Measurements from ENCODE around the gene PGP.
"Not testable (repeated sequence)": the region's sequence is repeated elsewhere in the genome, so short reads cannot be mapped to it uniquely, and the experiment has no call there.

PGP gene, protein sequence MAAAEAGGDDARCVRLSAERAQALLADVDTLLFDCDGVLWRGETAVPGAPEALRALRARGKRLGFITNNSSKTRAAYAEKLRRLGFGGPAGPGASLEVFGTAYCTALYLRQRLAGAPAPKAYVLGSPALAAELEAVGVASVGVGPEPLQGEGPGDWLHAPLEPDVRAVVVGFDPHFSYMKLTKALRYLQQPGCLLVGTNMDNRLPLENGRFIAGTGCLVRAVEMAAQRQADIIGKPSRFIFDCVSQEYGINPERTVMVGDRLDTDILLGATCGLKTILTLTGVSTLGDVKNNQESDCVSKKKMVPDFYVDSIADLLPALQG

DNA sequence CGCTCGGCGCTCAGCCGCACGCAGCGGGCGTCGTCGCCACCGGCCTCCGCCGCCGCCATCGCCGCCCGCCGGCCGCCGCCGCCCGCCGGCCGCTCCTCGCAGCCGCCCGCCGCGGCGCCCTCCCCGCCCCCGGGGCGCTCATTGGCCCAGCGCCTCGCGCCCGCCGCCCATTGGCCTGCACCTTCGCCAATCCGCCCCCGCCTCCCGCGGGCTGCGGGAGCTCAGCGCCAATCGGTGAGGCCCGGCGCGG is at the start of gene PGP:
Gene PGP, minus strand, starts transcription at position 122 of the 250 bp plus-strand sequence. Its CDS starts 63 bp downstream, at position 59.
- DNase-seq, result no peak

DNA sequence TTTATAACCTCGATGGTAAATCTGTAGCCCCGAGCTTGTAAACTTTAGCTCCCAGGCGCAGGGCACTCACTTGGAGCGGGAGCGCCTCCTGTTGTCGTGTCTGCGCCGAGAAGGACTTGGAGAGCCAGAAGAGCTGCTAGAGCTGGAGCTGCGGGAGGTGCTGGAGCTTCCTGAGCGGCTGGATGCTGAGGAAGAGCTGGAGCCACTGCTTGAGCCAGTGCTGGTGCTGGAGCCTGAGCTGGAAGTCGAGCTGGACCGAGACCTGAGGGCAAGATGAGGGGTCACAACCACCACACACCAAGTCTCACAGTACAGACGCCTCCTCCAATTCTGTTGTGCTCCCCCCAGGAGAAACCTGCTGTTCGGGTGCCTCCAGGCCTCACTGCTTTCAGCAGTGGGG is 48.4 kb upstream of the PGP start:
- DNase-seq, result not testable (repeated sequence)

DNA sequence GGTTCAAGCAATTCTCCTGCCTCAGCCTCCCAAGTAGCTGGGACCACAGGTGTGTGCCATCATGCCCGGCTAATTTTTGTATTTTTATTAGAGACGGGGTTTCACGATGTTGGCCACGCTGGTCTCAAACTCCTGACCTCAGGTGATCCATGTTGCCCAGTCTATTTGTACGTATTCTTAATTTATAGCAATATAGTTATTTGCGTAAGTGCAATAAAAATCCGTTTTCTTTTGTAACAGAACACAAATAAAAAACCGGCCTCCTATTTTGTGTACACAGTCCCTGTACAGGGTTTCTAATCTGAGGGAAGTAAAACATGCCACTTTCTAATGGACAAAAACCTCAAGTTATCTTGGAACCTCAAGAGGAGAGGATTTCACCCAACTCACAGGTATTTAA is 45.6 kb upstream of the PGP start:
- DNase-seq, result no peak

DNA sequence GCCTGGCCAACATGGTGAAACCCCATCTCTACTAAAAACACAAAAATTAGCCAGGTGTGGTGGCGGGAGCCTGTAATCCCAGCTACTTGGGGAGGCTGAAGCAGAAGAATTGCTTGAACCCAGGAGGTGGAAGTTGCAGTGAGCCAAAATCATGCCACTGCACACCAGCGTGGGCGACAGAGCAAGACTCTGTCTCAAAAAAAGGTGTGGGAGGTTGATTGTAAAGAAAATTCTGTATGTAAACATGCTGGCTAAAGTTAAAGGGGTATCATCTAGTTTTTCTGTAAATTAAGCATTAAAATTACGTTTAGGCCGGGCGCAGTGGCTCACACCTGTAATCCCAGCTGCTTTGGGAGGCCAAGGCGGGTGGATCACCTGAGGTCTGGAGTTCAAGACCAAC is 43.9 kb upstream of the PGP start:
- not testable (repeated sequence) for DNase-seq

DNA sequence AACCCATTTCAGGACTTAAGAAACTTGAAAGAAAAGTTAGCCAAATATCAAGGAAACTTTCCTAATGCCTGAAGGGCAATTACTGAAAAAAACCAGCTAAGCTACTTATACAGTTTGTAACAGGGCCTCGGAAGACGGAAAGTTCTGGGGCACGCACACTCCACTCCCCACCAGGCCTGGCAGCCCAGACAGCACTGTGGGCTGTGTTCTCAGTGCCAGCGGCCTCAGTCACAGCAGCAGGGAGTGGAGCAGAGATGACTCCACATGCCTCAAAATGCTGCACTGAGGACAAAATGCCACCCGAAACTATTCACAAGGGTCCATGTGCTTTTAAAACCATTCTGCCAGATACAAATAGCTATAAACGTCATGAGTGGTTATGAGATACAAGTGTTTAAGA is 43.1 kb upstream of the PGP start:
- DNase-seq, result no peak

DNA sequence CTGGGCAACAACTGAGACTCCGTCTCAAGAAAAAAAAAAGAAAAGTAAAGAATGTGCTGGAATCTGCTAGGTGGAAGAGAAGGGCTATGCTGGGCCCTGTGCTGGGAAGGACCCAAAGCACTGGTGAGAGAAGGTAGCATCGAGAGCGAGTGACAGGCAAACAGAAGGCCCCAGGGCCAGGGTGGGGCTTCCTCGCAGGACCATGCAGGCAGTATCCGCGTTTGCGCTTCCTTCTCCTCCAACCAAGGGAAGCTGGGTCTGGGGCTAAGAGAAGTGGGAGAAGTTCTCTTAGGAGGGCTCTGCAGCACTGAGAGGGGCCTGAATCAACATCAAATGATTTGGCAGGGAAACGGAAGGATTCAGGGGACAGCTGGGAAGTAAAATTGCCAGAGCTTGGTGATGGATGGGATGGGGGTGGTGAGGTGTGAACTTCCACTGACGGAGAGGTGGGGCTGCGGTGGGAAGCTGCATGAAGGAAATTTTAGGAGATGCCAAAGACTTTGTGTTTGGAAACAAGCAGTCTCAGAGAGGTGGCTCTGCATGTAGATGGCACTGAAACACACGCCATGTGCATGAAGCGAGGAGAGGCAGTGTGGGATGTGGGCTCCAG is 42.0 kb upstream of the PGP start:
- DNase-seq, result no peak

DNA sequence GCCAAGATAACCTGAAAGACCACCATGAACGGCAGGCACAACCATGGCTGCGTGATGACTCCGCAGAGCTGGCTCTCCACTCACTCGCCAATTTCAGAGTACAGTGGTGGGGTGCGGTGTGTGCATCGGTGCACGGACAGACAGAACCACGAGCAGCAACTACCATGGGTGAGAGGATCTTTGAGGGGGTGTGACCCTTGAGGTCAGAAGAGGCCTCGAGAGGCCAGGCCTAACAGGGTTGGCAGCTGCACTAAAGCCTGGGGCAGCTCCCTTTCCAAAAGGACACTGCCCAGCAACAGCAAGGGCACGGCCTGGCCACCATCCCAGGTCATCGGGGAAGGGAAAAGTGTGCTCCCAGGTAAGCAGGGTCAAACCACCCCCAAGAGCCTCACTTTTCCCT is 38.7 kb upstream of the PGP start:
- no peak for DNase-seq

DNA sequence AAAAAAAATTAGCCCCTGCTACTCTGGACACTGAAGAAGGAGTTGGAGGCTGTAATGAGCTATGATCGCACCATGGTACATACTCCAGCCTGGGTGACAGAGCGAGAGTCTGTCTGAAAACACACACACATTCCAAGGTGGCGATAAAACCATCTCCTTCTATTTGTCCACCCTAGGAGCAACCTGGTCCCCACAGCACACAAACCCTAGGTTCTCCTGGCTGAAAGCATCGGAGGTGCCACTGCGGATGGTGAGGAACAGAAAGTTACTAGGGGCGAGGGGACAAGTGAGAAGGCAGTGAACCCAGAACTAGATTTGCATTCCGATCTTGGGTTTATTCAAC is 38.1 kb upstream of the PGP start:
- no peak for DNase-seq

DNA sequence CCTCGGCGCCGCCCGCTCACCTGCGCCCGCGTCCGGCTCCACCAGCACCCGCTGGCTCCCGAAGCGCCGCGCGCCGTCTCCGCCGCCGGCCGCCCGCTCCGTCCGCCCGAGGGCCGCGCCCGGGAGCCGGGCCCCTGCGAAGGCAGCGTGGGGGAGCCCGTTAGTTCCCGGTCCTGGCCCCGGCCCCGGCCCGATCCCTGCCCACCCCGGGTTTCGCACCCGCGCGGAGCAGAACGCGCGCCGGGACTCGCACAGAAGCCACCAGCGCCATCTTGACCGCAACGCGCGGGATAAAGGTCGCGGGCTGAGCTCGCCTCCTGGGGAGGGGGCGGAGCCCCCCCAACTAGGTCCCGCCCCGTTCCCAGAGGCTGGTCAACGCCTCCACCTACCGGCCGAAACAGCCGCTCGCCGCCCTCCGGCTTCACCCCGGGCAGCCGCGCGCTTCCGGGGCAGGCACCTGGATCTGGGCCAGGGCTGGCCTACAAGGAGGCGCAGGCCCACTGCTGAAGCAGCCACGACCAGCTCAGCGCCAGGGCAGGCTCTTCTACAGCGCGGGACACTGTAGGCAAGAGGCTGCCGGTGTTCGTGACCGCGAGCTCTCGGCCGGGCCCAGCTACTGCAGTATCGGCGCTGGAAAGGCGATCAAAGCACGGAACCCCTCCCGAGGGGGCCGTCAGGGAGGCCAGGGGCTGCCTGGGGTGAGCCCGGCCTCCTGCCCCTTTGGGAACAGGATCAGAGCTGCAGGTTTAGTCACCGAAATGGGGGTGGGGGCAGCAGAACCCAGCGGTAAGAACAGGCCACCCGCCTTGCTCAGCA is 36.9 kb upstream of the PGP start, which contains the start of gene ECI1:
Gene ECI1, minus strand, starts transcription at position 292 of the 816 bp plus-strand sequence. Its CDS starts 21 bp downstream, at position 271.
- peak; percentile 73 for DNase-seq

DNA sequence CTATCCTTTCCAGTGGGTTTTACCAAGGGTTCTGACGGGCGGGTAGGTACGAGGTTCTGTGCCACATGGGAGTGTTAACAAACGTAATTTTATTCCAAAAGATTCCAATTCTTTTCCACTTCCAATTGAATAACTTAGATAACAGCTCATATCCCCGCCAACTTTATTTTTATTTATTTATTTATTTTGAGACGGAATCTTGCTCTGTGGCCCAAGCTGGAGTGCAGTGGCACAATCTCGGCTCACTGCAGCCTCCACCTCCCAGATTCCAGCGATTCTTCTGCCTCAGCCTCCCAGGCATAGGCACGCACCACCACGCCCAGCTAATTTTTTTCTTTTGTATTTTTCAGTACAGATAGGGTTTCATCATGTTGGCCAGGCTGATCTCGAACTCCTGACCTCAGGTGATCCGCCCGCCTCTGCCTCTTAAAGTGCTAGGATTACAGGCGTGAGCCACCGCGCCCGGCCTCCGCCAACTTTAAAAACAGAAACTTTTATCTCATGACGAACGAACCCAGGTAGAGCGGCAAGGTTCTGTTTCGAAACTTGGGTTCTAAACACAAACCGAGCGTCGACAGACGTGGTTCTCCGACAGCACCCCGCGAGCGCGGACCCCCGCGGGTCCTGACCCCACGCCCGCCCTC is 36.1 kb upstream of the PGP start:
- DNase-seq, result peak; percentile 56

DNA sequence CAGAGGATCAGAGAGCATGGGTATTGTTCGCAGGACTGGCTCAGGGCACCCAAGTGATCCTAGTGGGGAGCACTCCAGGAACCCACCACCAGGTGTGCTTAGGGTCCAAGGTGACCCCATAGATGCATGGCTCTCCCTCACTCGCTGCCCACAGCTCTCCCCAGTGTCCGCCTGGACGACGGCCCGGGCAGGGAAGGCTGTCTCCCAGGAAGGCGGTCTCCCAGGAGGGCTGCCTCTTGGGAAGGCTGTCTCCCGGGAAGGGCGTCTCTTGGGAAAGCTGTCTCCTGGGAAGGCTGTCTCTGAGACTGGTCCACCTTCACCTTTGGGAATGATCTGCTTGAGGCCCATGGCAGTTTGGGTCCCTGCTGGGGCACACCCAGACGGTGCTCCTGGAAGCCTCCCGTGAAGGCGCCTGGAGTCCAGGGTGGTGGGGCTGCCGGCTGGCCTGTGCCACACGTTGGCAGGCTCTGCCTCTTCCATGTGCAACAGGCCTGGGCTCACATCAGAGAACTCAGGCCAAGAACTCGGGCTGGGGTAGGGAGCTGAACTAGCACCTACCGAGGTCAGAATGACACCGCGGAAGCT is 31.8 kb upstream of the PGP start:
- no peak for DNase-seq

DNA sequence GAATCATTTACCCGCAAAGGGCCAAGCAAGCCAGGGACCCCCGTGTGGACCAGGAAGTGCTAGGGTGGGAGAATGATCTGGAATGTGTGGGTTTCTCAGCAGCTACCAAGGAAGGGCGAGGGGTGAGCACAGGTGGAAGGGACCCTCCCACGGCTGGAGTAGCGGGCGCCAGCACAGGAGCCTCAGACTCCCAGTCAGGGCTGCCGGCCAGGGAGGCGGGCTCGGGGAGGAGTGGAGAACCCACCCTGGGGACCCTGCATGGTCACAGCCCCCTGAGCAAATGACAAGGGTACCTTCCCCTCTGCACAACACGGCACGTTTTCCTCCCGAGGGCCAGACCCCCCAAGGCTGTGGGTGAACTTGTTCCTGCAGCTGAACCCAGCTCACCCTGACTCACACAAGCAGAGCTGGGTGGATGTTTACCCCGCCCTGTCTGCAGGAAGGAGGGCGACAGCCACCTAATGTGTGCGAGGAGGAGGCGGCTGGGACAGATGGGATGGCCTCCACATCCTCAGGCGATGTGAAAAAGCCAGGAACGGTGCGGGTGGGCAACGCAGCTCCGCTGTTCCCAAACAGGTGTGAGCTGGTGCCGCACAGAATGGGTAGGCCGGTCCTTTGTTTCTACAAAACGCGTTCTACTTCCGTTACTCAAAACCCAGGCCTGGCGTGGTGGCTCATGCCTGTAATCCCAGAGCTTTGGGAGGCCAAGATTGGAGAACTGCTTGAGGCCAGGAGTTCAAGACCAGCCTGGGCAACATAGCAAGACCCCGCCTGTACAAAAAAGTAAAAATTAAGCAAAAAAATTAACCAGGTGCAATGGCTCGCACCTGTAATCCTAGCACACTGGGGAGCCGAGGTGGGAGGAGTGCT is 30.5 kb upstream of the PGP start:
- DNase-seq, result no peak

DNA sequence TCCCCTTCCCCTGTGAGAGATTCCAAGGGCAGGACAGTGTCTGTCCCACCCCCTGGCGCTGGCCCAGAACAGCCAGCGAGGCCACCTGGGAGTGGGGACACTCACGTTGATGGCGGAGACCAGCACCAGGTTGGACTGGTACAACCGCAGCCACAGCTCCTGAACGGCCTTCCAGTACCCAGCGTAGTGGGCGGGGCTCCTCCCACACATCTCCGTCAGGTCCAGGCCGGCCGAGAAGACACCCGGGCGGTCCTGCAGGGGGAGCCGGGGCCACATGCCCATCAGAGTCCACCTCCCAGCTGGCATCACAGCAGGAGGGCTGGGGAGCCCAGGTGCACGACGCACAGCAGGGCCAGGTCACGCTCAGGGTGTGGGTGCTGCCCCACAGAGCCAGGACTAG is 29.7 kb upstream of the PGP start:
- no peak for DNase-seq

DNA sequence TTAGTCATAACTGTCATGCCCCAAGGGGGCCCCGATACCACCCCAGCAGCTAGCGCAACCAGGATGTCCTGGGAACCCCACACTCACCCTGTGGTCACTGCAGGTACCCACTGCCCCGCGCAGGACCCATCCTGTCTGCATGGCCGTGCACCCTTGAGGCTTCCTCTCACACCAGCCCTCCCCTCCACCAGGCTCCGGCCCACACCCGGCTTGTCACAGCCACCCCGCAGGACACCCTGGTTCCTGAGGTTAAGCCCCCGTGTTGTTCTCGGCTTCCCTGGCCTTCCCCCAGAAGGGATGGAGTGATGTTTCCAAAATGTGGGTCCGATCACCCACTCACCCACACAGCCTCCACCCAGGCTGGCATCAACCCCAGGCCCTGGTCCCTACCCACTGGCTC is 29.1 kb upstream of the PGP start:
- no peak for DNase-seq

DNA sequence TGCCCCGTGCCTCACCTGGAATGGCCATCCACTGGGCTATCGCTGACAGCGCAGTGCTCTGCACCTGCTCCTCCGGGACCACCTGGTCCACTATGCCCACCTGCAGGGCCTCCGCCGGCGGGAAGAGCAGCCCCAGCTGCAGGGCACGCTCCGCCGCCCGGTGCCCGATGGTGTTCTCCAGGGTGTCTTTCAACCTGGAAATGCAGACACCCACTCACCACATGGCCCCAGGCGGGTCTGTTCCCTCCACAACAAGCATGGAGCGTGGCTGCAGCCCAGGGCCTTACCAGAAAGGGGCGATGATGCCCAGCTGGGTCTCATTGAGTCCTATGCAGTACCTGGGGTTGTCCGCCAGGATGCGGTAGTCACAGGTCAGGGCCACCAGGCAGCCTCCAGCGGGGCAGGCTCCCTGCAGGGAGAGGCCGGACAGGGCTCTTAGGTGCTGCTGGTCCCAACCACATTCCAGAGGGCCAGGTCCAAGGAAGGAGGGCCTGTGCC is 28.4 kb upstream of the PGP start:
- no peak for DNase-seq

DNA sequence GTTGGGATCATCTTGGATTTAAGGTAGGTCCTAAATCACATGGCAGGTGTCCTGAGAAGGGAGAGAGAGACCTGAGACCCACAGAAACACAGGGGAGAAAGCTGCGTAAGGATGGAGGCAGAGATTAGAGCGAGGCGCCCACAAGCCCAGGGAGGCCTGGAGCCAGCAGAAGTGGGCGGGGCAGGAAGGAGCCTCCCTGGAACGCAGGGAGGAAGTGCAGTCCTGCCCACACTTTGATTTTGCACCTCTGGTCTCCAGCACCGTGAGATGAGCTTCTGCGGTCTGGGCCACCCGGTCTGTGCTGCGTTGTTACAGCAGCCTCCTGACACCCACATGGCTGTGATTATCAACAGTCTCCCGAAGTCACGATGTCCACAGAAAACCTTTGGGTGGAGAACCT is 28.0 kb upstream of the PGP start:
- no peak for DNase-seq

DNA sequence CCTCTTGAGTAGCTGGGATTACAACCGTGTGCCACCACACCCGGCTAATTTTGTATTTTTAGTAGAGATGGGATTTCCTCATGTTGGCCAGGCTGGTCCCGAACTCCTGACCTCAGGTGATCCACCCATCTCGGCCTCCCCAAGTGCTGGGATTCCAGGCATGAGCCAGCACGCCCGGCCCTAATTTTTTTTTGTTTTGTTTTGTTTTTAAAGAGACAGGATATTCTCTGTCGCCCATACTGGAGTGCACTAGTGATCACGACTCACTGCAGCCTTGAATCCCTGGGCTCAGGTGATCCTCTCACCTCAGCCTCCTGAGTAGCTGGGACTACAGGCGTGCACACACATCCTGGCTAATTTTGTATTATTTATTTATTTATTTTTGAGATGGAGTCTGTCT is 25.7 kb upstream of the PGP start:
- DNase-seq, result not testable (repeated sequence)

DNA sequence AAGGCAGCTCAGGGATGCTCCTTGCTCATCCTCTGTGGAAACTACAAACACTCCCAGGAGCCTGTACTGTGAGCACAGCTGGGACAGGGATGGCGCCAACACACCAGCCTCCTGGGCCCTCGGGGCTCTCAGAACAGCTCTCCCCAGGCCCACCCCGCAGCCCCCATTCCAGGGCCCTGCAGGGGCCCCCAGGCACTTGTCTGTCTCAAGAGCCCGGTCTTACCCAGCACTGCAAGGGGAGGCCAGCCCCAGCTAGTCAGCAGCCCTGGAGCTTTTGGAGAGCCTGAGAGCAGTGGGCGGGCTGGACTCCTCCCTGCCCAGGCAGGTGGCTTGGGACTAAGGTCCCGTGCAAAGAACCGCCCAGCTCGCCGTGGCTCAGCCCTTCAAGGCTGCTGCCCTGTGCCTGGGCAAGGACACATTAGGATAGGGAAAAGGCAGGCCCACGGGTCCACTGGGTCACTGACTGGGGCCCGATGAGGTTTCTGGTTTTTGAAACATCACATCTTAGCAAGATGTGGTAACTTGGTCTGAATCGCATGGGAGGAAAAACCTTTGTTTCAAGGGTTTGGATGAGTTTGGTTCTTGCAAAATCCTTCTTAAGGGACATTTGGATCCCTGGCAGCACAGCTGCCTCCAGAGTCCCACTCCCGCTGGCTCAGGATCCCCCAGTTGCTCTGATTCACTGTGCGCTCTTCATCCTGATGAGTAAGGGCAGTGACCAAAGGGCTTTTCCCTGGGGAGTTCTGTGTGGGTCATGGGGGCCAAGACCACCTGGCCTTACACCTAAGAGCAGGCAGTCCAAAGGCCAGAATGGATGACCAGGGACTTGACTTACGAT is 24.4 kb upstream of the PGP start:
- no peak for DNase-seq

DNA sequence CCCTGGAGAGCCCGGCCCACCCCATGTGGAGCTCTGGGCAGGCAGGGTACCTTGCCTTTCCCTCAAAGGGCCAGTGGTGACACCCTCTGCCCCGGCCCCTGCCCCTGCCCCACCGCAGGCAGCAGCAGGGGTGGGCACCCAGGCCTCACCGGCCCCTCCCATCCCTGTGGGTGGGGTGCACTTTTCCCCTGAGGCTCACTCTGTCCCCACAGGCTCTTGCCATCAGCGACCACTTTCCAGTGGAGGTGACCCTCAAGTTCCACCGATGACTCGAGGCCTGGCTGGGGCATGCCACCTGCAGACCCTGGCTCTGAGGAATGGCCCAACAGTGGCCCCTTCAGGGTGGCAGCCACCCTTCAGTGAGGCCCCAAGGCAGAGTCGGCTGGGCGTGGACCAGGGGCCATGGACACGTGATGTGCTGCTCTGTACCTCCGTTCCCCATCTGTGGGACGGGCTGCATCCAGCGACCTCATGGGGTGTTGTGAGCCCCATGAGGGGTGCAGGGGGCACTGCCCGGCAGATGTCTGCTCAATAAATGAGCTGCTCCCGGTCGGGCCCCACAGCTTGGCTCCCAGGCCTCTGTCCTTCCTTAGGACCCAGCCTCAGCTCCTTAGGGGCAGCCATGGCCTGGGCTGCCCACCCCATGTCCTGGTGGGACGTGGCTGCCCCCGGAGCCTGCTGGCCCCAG is 23.7 kb upstream of the PGP start:
- DNase-seq, result no peak

DNA sequence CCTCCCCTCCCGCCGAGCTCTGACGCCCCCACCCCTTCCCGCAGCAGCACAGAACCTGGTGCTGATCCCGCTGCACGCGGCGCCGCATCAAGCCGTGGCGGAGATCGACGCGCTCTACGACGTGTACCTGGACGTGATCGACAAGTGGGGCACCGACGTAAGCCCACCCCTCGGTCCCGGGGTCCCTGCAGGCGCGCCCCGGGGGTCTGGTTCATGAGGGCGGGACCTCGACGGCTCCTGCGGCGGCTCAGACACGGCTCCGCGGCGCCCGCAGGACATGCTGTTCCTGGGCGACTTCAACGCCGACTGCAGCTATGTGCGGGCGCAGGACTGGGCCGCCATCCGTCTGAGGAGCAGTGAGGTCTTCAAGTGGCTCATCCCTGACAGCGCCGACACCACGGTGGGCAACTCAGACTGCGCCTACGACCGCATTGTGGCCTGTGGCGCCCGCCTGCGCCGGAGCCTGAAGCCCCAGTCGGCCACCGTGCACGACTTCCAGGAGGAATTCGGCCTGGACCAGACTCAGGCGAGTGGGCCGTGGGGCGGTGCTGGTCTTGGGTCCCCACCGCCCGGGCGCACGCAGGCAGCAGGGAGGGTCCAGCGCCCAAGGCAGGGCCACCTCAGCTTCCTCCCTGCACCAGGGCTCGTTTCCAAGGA is 23.0 kb upstream of the PGP start:
- no peak for DNase-seq

Data from stimulated activated CD4-positive, alpha-beta T cell treated with anti-CD3 and anti-CD28 coated beads, Interleukin-4, amount 100 ng/mL, for 1 hour (primary cell).